Measurements from ENCODE around the gene LIMCH1.

- TF ChIP-seq, protein P1, sequence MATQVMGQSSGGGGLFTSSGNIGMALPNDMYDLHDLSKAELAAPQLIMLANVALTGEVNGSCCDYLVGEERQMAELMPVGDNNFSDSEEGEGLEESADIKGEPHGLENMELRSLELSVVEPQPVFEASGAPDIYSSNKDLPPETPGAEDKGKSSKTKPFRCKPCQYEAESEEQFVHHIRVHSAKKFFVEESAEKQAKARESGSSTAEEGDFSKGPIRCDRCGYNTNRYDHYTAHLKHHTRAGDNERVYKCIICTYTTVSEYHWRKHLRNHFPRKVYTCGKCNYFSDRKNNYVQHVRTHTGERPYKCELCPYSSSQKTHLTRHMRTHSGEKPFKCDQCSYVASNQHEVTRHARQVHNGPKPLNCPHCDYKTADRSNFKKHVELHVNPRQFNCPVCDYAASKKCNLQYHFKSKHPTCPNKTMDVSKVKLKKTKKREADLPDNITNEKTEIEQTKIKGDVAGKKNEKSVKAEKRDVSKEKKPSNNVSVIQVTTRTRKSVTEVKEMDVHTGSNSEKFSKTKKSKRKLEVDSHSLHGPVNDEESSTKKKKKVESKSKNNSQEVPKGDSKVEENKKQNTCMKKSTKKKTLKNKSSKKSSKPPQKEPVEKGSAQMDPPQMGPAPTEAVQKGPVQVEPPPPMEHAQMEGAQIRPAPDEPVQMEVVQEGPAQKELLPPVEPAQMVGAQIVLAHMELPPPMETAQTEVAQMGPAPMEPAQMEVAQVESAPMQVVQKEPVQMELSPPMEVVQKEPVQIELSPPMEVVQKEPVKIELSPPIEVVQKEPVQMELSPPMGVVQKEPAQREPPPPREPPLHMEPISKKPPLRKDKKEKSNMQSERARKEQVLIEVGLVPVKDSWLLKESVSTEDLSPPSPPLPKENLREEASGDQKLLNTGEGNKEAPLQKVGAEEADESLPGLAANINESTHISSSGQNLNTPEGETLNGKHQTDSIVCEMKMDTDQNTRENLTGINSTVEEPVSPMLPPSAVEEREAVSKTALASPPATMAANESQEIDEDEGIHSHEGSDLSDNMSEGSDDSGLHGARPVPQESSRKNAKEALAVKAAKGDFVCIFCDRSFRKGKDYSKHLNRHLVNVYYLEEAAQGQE (IDR thresholded peaks at IDR 0.05; ENCODE audit: insufficient read depth in 1 of 2, low read depth in 2 of 2, low read length in 2 of 2): no peak
- no peak for TF ChIP-seq TAF1 (IDR thresholded peaks at IDR 0.05; ENCODE audit: borderline replicate concordance, insufficient read depth, low read length)
Measured at GRCh38 chr4:41572956-41573355, 35.0 kb downstream of the LIMCH1 start.

Measured in PFSK-1 (cell line).